Peyer's patch (tissue), 4 donors: Measurements from ENCODE around the gene GCLC.

Experiments used
- CTCF ChIP-seq, 6 experiments: fragments of 450-650 bp in 4 of 6; fragments of 200-600 bp in 2 of 6; sonication (generic) in 1 of 6; IDR thresholded peaks; one replicate each; pipeline ENCODE4 v1.5.1; 2017 to 2019; ENCODE audit warnings: antibody characterized with exemption in 6 of 6, mild to moderate bottlenecking in 3 of 6, moderate library complexity in 1 of 6
- POLR2A ChIP-seq, 2 donors: fragments of 450-650 bp; IDR thresholded peaks; one replicate each; pipeline ENCODE4 v1.5.1; 2017; ENCODE audit warnings: antibody characterized with exemption in 2 of 2, mild to moderate bottlenecking in 2 of 2, moderate library complexity in 2 of 2

GRCh38 chr6:53544470-53545308 lies at the start of gene GCLC:
- TF ChIP-seq CTCF (IDR thresholded peaks at IDR 0.05) = peak; percentile 40 to 90 (median 82)
- peak; percentile 91 to 96 for TF ChIP-seq POLR2A (IDR thresholded peaks at IDR 0.05)
